GM23338 (cell line): ENCODE data around the gene SUPT3H. TPM values are rescaled to one million over a fixed set of nuclear protein-coding genes. Genes with fewer than 3 reads are reported as not detected.

ENCODE experiments used
- ATAC-seq: fragments of 200-7000 bp; cut with Tn5 transposase; 3 replicates; pipeline ENCODE4 v1.9.1; 2020
- DNase-seq: peaks from one replicate; pipeline ENCODE4 v3.0.0-alpha.2; 2015; ENCODE audit warnings: low spot score
- H2AFZ ChIP-seq: fragments of 200-600 bp; sonication (generic); 2 replicates; pipeline ENCODE4 v1.8.0; 2016; ENCODE audit warnings: antibody characterized with exemption, mild to moderate bottlenecking, moderate library complexity
- H3F3A ChIP-seq: fragments of 200-600 bp; sonication (generic); replicated peaks from 2 replicates; pipeline ENCODE4 v1.8.0; 2017; ENCODE audit warnings: antibody characterized with exemption, mixed run types, low read depth
- H3K27ac ChIP-seq: fragments of 200-600 bp; sonication (generic); 2 replicates; pipeline ENCODE4 v1.6.1; 2016; ENCODE audit warnings: low read depth
- H3K27me3 ChIP-seq: fragments of 200-600 bp; sonication (generic); 2 replicates; pipeline ENCODE4 v1.8.0; 2016; ENCODE audit warnings: mild to moderate bottlenecking, mixed run types, moderate library complexity; ENCODE audit not compliant: insufficient read depth
- H3K36me3 ChIP-seq: fragments of 200-600 bp; sonication (generic); 2 replicates; pipeline ENCODE4 v1.8.0; 2016; ENCODE audit warnings: mild to moderate bottlenecking; ENCODE audit not compliant: insufficient read depth
- H3K4me1 ChIP-seq: fragments of 200-600 bp; sonication (generic); 2 replicates; pipeline ENCODE4 v1.8.0; 2016; ENCODE audit warnings: mild to moderate bottlenecking, moderate library complexity; ENCODE audit not compliant: insufficient read depth
- H3K4me2 ChIP-seq: fragments of 200-600 bp; sonication (generic); 2 replicates; pipeline ENCODE4 v1.7.1; 2017; ENCODE audit warnings: mixed run types
- H3K4me3 ChIP-seq: fragments of 200-600 bp; sonication (generic); 2 replicates; pipeline ENCODE4 v1.6.1; 2016; ENCODE audit warnings: mixed run types
- H3K79me2 ChIP-seq: fragments of 200-600 bp; sonication (generic); replicated peaks from 2 replicates; pipeline ENCODE4 v1.8.0; 2017; ENCODE audit warnings: mild to moderate bottlenecking; ENCODE audit not compliant: insufficient read depth
- H3K9me2 ChIP-seq: fragments of 200-600 bp; sonication (generic); 2 replicates; pipeline ENCODE4 v1.8.0; 2017; ENCODE audit not compliant: insufficient read depth
- H4K20me1 ChIP-seq: fragments of 200-600 bp; sonication (generic); replicated peaks from 2 replicates; pipeline ENCODE4 v1.8.0; 2017; ENCODE audit warnings: mild to moderate bottlenecking; ENCODE audit not compliant: insufficient read depth
- H3K27ac Mint-ChIP-seq: 2 replicates; pipeline ENCODE4 v1.8.0; 2020; ENCODE audit warnings: inconsistent platforms, mild to moderate bottlenecking, moderate library complexity, mixed read lengths
- H3K27me3 Mint-ChIP-seq: 3 replicates; pipeline ENCODE4 v1.8.0; 2022; ENCODE audit warnings: low read depth, mild to moderate bottlenecking, moderate library complexity, mixed read lengths, inconsistent platforms; ENCODE audit not compliant: insufficient read depth, poor library complexity
- H3K36me3 Mint-ChIP-seq: 3 replicates; pipeline ENCODE4 v1.8.0; 2021; ENCODE audit warnings: low read depth, mild to moderate bottlenecking, inconsistent platforms, moderate library complexity, mixed read lengths
- H3K4me1 Mint-ChIP-seq: 3 replicates; pipeline ENCODE4 v1.8.0; 2020; ENCODE audit warnings: mild to moderate bottlenecking, inconsistent platforms, mixed read lengths
- H3K4me3 Mint-ChIP-seq: 3 replicates; pipeline ENCODE4 v1.8.0; 2021; ENCODE audit warnings: moderate library complexity, mild to moderate bottlenecking, inconsistent platforms, mixed read lengths
- H3K9me3 Mint-ChIP-seq: 3 replicates; pipeline ENCODE4 v1.8.0; 2020; ENCODE audit warnings: moderate library complexity, mild to moderate bottlenecking, inconsistent platforms, mixed read lengths
- CTCF ChIP-seq, 2 experiments: fragments of 200-600 bp in 1 of 2; sonication (generic) in 1 of 2; conservative IDR thresholded peaks; 2 replicates each; pipeline versions ENCODE4 v1.5.1 to v1.6.1; 2016 to 2017; ENCODE audit warnings: antibody characterized with exemption in 2 of 2, low read depth in 2 of 2, mild to moderate bottlenecking in 2 of 2, moderate library complexity in 1 of 2
- EZH2 ChIP-seq: fragments of 200-600 bp; sonication (generic); IDR thresholded peaks from one replicate; pipeline ENCODE4 v1.8.0; 2017; ENCODE audit warnings: antibody characterized with exemption, mild to moderate bottlenecking, low read depth; ENCODE audit not compliant: unreplicated experiment
- EZH2phosphoT487 ChIP-seq: fragments of 200-600 bp; sonication (generic); IDR thresholded peaks from one replicate; pipeline ENCODE4 v1.8.1; 2018; ENCODE audit warnings: antibody characterized with exemption; ENCODE audit not compliant: unreplicated experiment
- JUNB ChIP-seq: IDR thresholded peaks from one replicate; pipeline ENCODE4 v1.6.1; 2016; ENCODE audit warnings: antibody characterized with exemption; ENCODE audit not compliant: unreplicated experiment
- POLR2AphosphoS5 ChIP-seq: IDR thresholded peaks from 2 replicates; pipeline ENCODE4 v1.6.1; 2016; ENCODE audit warnings: antibody characterized with exemption, low read depth
- STAT1 ChIP-seq: IDR thresholded peaks from one replicate; pipeline ENCODE4 v1.6.1; 2016; ENCODE audit warnings: antibody characterized with exemption; ENCODE audit not compliant: unreplicated experiment
- ZNF462 ChIP-seq: fragments of 250-450 bp; sonication (Bioruptor Pico); IDR thresholded peaks from 2 replicates; pipeline ENCODE4 v1.5.0; 2020; ENCODE audit warnings: mild to moderate bottlenecking, moderate library complexity
- polyA plus RNA-seq: library from polyadenylated mRNA; unstranded; fragments of >200 nt; fragmentation: Nextera tagmentation; extraction: Ambion mirVana; gene quantifications from 2 replicates; pipeline ENCODE4 v1.2.1, GENCODE V29; 2016
- total RNA-seq: library from RNA; depleted of rRNA; stranded (reverse); fragments of >200 nt; shearing (Covaris generic); gene quantifications from 2 replicates; pipeline ENCODE4 v1.2.3, GENCODE V29; 2014

Gene SUPT3H
- total and polyA plus RNA-seq, 2 experiments from 2014 or later = 11.4 to 30.1 TPM

GRCh38 chr6:45127185-45127584 lies 250.5 kb downstream of the SUPT3H start:
- no peak overlapping the region for H3K4me2 ChIP-seq
- no peak overlapping the region for H3K4me3 ChIP-seq
- H3K4me1 Mint-ChIP-seq = no peaks in the 10 kb centered on the region; the same call in 2 of the 3 replicates
- no peak overlapping the region for H2AFZ ChIP-seq
- DNase-seq (no peak), ATAC-seq (no peak)
- H3K27ac ChIP-seq = no peak overlapping the region
- H3K4me1 ChIP-seq = peaks cover 3% of the 10 kb centered on the region; the same call in 1 of the 2 replicates
- no peaks in the 10 kb centered on the region for H4K20me1 ChIP-seq
- no peaks in the 10 kb centered on the region for H3F3A ChIP-seq
- no peaks in the 10 kb centered on the region for H3K27me3 Mint-ChIP-seq
- TF ChIP-seq POLR2AphosphoS5 (no peak), EZH2 (no peak), CTCF (conservative IDR thresholded peaks at IDR 0.05; ENCODE audit: low read depth in 2 of 2) (no peak), ZNF462 (CRISPR knock-in tag) (no peak), STAT1 (no peak), JUNB (no peak), EZH2phosphoT487 (no peak)
- H3K27ac Mint-ChIP-seq = no peak overlapping the region
- no peaks in the 10 kb centered on the region for H3K36me3 Mint-ChIP-seq
- H3K9me3 Mint-ChIP-seq = no peaks in the 10 kb centered on the region
- H3K9me2 ChIP-seq = no peaks in the 10 kb centered on the region
- H3K36me3 ChIP-seq = no peaks in the 10 kb centered on the region
- H3K79me2 ChIP-seq = no peaks in the 10 kb centered on the region
- no peaks in the 10 kb centered on the region for H3K27me3 ChIP-seq
- H3K4me3 Mint-ChIP-seq = no peak overlapping the region
